Measurements from ENCODE around the gene PODXL2. TPM values are rescaled to one million over a fixed set of nuclear protein-coding genes. Genes with fewer than 3 reads are reported as not detected.
A peak's percentile ranks its signal among the peaks of the same experiment; 100 is the strongest.

PODXL2 gene
- total and polyA plus RNA-seq, 12 donors = 11.9 to 52.4 (median 23.8) TPM

DNA sequence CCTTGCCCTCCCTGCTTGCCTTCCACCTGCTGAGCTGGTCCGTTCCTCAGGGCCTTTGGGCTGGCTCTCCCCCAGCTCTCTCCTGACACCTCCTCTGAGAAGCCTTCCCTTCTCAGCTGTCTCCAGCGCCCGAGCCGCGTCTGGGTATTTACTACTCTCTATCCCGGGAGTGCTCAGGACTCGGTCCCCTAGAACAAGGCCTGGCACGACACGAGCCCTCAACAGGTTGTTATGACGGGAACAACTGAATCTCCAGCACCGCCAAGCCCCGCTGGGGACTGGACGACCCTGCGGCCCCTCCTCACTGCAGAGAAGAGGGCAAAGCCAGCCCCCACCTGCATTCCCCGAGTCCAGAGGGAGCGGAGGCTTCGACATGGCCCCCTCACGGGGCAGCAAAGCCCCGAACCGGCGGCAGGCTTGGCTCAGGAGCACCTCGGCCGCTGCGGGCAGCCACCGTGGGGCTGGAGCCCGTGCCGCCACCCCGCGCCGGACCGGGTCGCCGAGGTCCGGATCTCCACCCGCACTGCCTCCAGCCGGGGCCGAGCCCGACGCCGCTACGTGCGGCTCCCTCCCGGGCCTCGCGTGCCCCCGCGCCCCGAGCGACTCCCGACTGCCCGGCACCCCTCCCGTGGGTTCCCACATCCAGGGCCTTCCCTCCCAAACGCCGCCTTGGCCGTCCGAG lies 39.2 kb upstream of the PODXL2 start:
- Histone ChIP-seq H3K27ac (peak overlapping the region in 4 of 5 donors; percentile 87 to 95 (median 91)), H3K4me1 (replicated peaks in 1 of 2) (peaks cover 21 to 48% of the 10 kb centered on the region in 2 donors), H3K4me3 (peak overlapping the region; percentile 51 to 90 (median 82)), H3K9me3 (replicated peaks in 1 of 3) (no peaks in the 10 kb centered on the region), H3K36me3 (replicated peaks in 1 of 2) (no peaks in the 10 kb centered on the region), H3K27me3 (no peaks in the 10 kb centered on the region)
- intact Hi-C loops (cut with DNase I) = no loop called here
- peak; percentile 43 to 63 (median 50) for DNase-seq
- 0% methylated on average over 9 to 56 of the region's 56 CpGs for WGBS, 4 donors
- TF ChIP-seq, protein P1, sequence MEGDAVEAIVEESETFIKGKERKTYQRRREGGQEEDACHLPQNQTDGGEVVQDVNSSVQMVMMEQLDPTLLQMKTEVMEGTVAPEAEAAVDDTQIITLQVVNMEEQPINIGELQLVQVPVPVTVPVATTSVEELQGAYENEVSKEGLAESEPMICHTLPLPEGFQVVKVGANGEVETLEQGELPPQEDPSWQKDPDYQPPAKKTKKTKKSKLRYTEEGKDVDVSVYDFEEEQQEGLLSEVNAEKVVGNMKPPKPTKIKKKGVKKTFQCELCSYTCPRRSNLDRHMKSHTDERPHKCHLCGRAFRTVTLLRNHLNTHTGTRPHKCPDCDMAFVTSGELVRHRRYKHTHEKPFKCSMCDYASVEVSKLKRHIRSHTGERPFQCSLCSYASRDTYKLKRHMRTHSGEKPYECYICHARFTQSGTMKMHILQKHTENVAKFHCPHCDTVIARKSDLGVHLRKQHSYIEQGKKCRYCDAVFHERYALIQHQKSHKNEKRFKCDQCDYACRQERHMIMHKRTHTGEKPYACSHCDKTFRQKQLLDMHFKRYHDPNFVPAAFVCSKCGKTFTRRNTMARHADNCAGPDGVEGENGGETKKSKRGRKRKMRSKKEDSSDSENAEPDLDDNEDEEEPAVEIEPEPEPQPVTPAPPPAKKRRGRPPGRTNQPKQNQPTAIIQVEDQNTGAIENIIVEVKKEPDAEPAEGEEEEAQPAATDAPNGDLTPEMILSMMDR (IDR thresholded peaks at IDR 0.05) = no peak
- no peak for TF ChIP-seq POLR2A (IDR thresholded peaks at IDR 0.05)

DNA sequence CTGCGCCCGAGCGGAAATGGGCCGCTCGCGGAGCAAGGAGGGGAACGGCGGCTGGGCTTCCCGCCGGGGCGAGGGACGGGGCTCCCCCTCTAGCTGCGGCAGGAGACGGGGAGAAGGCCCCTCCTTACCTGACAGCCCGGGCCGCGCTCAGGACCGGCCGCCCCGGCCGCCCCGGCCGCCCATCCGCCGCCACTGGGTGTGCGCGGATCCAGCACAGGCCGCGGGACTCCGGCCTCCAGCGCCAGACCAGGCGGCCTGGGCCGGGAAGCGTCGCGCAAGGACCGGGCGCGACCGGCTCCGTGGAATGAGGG lies 38.7 kb upstream of the PODXL2 start:
- intact Hi-C loops (cut with DNase I) = no loop called here

DNA sequence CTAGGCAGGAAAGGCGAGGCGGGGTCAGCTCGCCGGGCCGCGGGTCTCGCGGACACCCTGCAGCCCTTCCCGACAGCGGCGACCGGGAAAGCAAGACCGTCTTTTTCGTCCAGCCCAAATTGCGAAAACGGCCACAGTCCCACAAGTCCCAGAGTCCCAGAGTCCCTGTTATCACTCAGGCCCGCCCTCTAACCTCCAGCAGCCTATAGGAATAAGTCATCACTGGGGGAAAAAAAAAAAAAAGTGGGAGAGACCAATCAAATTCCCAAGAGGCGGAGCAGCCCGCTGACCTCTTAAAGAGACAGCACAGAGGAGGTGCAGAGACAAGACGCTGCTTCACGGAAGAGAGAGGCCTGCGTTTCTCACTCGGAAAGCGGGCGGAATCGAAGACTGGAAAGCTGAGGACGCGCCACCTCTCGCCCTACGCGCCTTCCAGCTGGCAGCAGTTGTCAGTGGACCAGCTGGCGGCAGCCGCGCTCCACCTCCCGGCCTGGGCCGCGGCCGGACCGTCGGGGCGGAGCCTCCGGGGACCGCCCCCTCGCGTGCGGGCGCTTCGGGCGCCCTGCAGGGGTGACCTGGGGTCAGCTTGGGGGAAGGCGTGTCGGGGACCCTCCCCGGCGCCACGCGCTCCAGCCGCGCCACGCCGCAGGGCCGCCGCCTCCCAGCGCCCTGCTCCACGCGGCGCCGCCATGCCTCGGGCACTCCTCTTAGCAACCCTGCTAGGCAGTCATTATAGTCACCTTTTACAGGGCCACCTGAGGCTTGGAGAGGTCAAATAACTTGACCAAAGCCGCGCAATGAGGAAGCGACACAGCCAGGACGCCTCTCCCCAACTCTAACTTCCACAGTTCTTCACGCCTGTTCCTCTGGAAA lies 38.2 kb upstream of the PODXL2 start, which contains the start of gene TPRA1:
TSS of gene TPRA1 (minus strand) at position 141 of the 873 bp plus-strand sequence. CDS start 10,587 bp downstream, outside the sequence.
- DNase-seq = peak; percentile 86 to 98 (median 95)
- Histone ChIP-seq H3K27ac (peak within 1 kb of the TSS; percentile 74 to 95 (median 90)), H3K4me3 (peak within 1 kb of the TSS; percentile 51 to 90 (median 82)), H3K9me3 (replicated peaks in 1 of 3) (no peaks in the 10 kb centered on the region), H3K36me3 (replicated peaks in 1 of 2) (no peaks in the 10 kb centered on the region), H3K27me3 (no peaks in the 10 kb centered on the region), H3K4me1 (replicated peaks in 1 of 2) (peaks cover 21 to 38% of the 10 kb centered on the region in 2 donors)
- intact Hi-C loops (cut with DNase I) = no loop called here
- TF ChIP-seq, protein P1 (IDR thresholded peaks at IDR 0.05) = peak in 3 of 6 experiments; percentile 1 to 42 (median 38)
- peak; percentile 4 to 79 for TF ChIP-seq POLR2A (IDR thresholded peaks at IDR 0.05)
- WGBS, 4 donors = 0 to 1% (median 0%) methylated on average over 30 to 72 of the region's 72 CpGs

More for the DNA sequence above, 38.7 kb upstream of the PODXL2 start:
- 0 to 1% methylated on average over 38 to 41 of the region's 41 CpGs; no CpG with 5 or more reads in 2 of the 4 donors for WGBS, 4 donors
- Histone ChIP-seq H3K9me3 (replicated peaks in 1 of 3) (no peaks in the 10 kb centered on the region), H3K27me3 (no peaks in the 10 kb centered on the region), H3K4me3 (peak overlapping the region; percentile 51 to 90 (median 82)), H3K27ac (peak overlapping the region in 4 of 5 donors; percentile 87 to 95 (median 91)), H3K36me3 (replicated peaks in 1 of 2) (no peaks in the 10 kb centered on the region), H3K4me1 (replicated peaks in 1 of 2) (peaks cover 21 to 43% of the 10 kb centered on the region in 2 donors)
- TF ChIP-seq POLR2A (IDR thresholded peaks at IDR 0.05) = peak in 1 of 2 donors; percentile 32
- TF ChIP-seq, protein P1 (IDR thresholded peaks at IDR 0.05) = peak in 1 of 6 experiments; percentile 13
- DNase-seq = no peak

DNA sequence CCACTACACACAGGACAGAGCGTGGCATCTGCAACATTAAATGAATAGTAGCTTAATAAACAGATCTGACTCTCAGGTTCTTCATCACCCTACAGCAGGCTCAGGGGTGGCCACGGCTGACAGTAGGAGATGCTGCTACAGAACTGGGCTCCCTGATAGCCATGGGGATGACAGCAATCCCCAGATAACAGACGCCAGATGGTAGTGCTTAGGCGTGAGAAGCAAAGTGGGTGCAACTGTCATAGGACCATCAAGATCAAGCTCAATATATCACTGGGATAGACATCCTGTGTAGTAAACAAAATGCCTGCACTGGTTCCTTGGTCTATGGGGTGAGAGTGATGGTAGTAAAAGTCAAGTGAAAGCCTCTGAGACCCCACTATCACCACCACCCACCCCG lies 35.8 kb upstream of the PODXL2 start:
- Histone ChIP-seq H3K27me3 (no peaks in the 10 kb centered on the region), H3K27ac (no peak overlapping the region), H3K36me3 (replicated peaks in 1 of 2) (no peaks in the 10 kb centered on the region), H3K4me3 (no peak overlapping the region), H3K4me1 (replicated peaks in 1 of 2) (peaks cover 14 to 22% of the 10 kb centered on the region in 2 donors), H3K9me3 (replicated peaks in 1 of 3) (no peaks in the 10 kb centered on the region)
- no peak for DNase-seq
- WGBS, 4 donors = 85 to 91% (median 89%) methylated on average over 4 to 5 of the region's 5 CpGs
- TF ChIP-seq POLR2A (IDR thresholded peaks at IDR 0.05) = no peak
- TF ChIP-seq, protein P1 (IDR thresholded peaks at IDR 0.05) = no peak
- intact Hi-C loops (cut with DNase I) = no loop called here

Measured in adrenal gland (tissue), 12 donors.